ENCODE results near the gene CCDC102A. TPM values are rescaled to one million over a fixed set of nuclear protein-coding genes. Genes with fewer than 3 reads are reported as not detected.

Gene CCDC102A
- total and polyA plus RNA-seq, 2 donors (not counting 3 experiments of a cell fraction or from before 2014, with no cell fraction given) = 7.8 to 12.2 TPM

GRCh38 chr16:57538235-57538721 lies 1.9 kb upstream of the CCDC102A start:
- Histone ChIP-seq H3K4me1 (ENCODE audit: control insufficient read depth, extremely low read depth, insufficient read depth, low read length) (peaks cover 16% of the 10 kb centered on the region), H3K9ac (replicated peaks; ENCODE audit: extremely low read depth, insufficient read depth, low read length) (no peak overlapping the region), H4K20me1 (replicated peaks; ENCODE audit: control insufficient read depth, extremely low read depth, insufficient read depth, low read length) (no peaks in the 10 kb centered on the region), H3K9me3 (replicated peaks; ENCODE audit: control insufficient read depth, insufficient read depth, low read length) (no peaks in the 10 kb centered on the region), H3K27me3 (ENCODE audit: control insufficient read depth in 2 of 2, insufficient read depth in 2 of 2, low read length in 2 of 2) (peaks cover 3 to 24% of the 10 kb centered on the region in 2 experiments), H3K9me1 (replicated peaks; ENCODE audit: control insufficient read depth, extremely low read depth, insufficient read depth, low read length) (no peaks in the 10 kb centered on the region), H3K27ac (ENCODE audit: insufficient read depth, low read depth, low read length) (no peak overlapping the region), H3K79me2 (ENCODE audit: control insufficient read depth, insufficient read depth, low read length) (no peaks in the 10 kb centered on the region), H3K4me2 (ENCODE audit: insufficient read depth, low read length) (no peak overlapping the region), H3K36me3 (ENCODE audit: control insufficient read depth in 2 of 2, extremely low read depth in 1 of 2, insufficient read depth in 2 of 2, low read length in 2 of 2) (no peaks in the 10 kb centered on the region), H3K4me3 (replicated peaks in 1 of 3; ENCODE audit: insufficient read depth in 1 of 3, low read depth in 1 of 3, low read length in 3 of 3) (no peak overlapping the region), H2AFZ (ENCODE audit: low read depth, low read length) (no peak overlapping the region)
- FAIRE-seq (no peak), DNase-seq (ENCODE audit: low read depth, low spot score) (no peak)
- POLR2A ChIA-PET = no interaction called here
- intact Hi-C loops (cut with micrococcal nuclease) = no loop called here
- dilution Hi-C loops (cut with MboI; ENCODE audit: extremely low pct_ligation_motif_present, low sequenced_read_pairs) = no loop called here
- BruUV-seq (replicated peaks) = no TSS peak
- TF ChIP-seq EZH2 (IDR thresholded peaks at IDR 0.05; ENCODE audit: borderline replicate concordance, low read depth, low read length, severe bottlenecking) (no peak), CTCF (IDR thresholded peaks at IDR 0.05; ENCODE audit: extremely low read depth in 1 of 2, insufficient read depth in 1 of 2, low read depth in 1 of 2, low read length in 2 of 2) (no peak), POLR2A (IDR thresholded peaks at IDR 0.05; ENCODE audit: low read depth, low read length) (no peak), FOS (IDR thresholded peaks at IDR 0.05; ENCODE audit: borderline replicate concordance, insufficient read depth, low read length) (no peak), MYC (IDR thresholded peaks at IDR 0.05; ENCODE audit: low read depth, low read length) (no peak), POLR2AphosphoS5 (IDR thresholded peaks at IDR 0.05; ENCODE audit: insufficient read depth, low read depth, low read length) (no peak), JUN (IDR thresholded peaks at IDR 0.05; ENCODE audit: borderline replicate concordance, insufficient read depth, insufficient read length, low read depth) (no peak), MAX (IDR thresholded peaks at IDR 0.05; ENCODE audit: insufficient read depth, insufficient read length) (no peak), GATA2 (IDR thresholded peaks at IDR 0.05; ENCODE audit: insufficient read depth, insufficient read length, low read depth, low read length) (no peak)
- CTCF ChIA-PET = interaction anchor here (1.0 to 2.5 kb wide), 4 partner anchors 19 to 76 kb away, joined by 3 to 10 read pairs (median 6); partner anchors contain the start of gene POLR2C

All from endothelial cell of umbilical vein (primary cell).